ENCODE measurements around the gene IL17RD. TPM values are rescaled to one million over a fixed set of nuclear protein-coding genes. Genes with fewer than 3 reads are reported as not detected.

Gene IL17RD
- total RNA-seq, 1 donor from 2014 or later = 10.7 TPM

DNA sequence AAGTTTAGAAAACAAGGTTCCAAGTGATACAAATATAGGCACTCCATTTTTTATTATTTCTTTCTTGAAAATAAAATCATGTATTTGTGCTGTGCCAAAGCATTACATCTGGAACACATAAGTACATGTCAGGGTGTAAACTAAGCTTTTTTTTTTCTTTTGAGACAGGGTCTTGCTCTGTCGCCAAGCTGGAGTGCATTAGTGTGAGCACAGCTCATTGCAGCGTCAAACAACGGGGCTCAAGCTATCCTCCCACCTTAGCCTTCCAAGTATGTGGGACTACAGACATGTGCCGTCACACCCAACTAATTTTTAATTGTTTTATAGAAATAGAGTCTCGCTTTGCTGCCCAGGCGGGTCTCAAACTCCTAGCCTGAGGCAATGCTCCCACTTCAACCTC, 95.7 kb downstream of the IL17RD start:
- Mint-ChIP-seq H3K9me3 (ENCODE audit: unreplicated experiment) (no peaks in the 10 kb centered on the region), H3K36me3 (ENCODE audit: low read depth, unreplicated experiment) (no peaks in the 10 kb centered on the region), H3K4me3 (ENCODE audit: unreplicated experiment) (no peak overlapping the region), H3K27ac (ENCODE audit: unreplicated experiment) (no peak overlapping the region), H3K4me1 (ENCODE audit: unreplicated experiment) (no peaks in the 10 kb centered on the region), H3K27me3 (ENCODE audit: unreplicated experiment) (peaks cover 3% of the 10 kb centered on the region)
- no peak for TF ChIP-seq CTCF (IDR thresholded peaks at IDR 0.05; ENCODE audit: unreplicated experiment)
- DNase-seq (ENCODE audit: low spot score) = no peak

DNA sequence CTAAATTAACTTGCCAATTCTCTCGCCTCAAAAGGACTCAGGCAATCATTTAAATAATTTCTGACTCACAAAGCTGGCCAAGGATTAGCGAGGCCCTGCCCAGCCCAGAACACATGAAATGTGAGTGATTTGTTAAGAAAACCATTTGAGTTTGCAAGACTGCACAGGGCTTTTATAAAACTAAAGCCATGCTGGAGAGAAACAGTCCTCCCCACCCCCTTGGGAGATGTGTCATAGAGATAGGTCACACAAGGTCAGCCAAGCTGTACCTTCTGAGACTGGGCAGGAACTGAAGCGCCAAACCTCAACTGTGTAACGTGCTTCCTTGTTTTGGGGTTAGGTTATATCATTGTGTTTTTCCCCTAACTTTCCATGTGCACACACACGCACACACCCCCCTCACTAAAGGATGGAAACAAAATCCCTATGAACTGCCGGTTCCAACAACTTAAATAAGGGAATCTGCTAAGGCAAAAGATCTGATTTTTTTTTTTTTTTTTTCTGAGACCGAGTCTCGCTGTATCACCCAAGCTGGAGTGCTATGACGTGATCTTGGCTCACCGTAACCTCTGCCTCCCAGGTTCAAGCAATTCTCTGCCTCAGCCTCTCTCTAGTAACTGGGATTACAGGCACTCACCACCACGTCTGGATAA, 96.6 kb downstream of the IL17RD start:
- DNase-seq (ENCODE audit: low spot score) = no peak
- Mint-ChIP-seq H3K4me1 (ENCODE audit: unreplicated experiment) (peaks cover 2% of the 10 kb centered on the region), H3K4me3 (ENCODE audit: unreplicated experiment) (no peak overlapping the region), H3K27me3 (ENCODE audit: unreplicated experiment) (peaks cover 4% of the 10 kb centered on the region), H3K36me3 (ENCODE audit: low read depth, unreplicated experiment) (no peaks in the 10 kb centered on the region), H3K9me3 (ENCODE audit: unreplicated experiment) (no peaks in the 10 kb centered on the region), H3K27ac (ENCODE audit: unreplicated experiment) (no peak overlapping the region)
- TF ChIP-seq CTCF (IDR thresholded peaks at IDR 0.05; ENCODE audit: unreplicated experiment) = no peak

- TF ChIP-seq CTCF (IDR thresholded peaks at IDR 0.05; ENCODE audit: unreplicated experiment) = no peak
- no peak overlapping the region for H3K27ac Mint-ChIP-seq (ENCODE audit: unreplicated experiment)
- no peak for DNase-seq (ENCODE audit: low spot score)
- H3K36me3 Mint-ChIP-seq (ENCODE audit: low read depth, unreplicated experiment) = peaks cover 7% of the 10 kb centered on the region
- H3K4me1 Mint-ChIP-seq (ENCODE audit: unreplicated experiment) = peaks cover 10% of the 10 kb centered on the region
- H3K9me3 Mint-ChIP-seq (ENCODE audit: unreplicated experiment) = no peaks in the 10 kb centered on the region
- no peak overlapping the region for H3K4me3 Mint-ChIP-seq (ENCODE audit: unreplicated experiment)
- H3K27me3 Mint-ChIP-seq (ENCODE audit: unreplicated experiment) = peaks cover 8% of the 10 kb centered on the region
These were observed 98.7 kb downstream of the IL17RD start for GRCh38 chr3:57066471-57066870.

DNA sequence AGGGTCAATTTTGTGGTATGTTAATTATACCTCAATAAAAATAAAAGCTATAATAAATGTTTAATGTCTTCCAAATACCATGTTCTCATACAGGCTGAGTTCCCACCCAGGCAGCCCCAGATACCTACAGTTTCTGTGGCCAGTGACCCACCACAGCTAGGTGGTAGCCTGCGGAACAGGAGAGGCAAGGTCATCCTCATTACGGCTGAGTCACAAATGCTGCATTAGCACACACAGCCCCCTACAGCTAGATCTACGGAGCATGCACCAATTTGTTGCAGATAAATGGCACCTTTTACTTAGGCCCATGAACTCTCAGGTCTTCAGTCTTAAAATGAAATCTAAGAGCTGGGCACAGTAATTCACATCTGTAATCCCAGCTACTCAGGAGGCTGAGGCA, 99.6 kb downstream of the IL17RD start:
- Mint-ChIP-seq H3K9me3 (ENCODE audit: unreplicated experiment) (no peaks in the 10 kb centered on the region), H3K4me1 (ENCODE audit: unreplicated experiment) (peaks cover 14% of the 10 kb centered on the region), H3K27ac (ENCODE audit: unreplicated experiment) (no peak overlapping the region), H3K4me3 (ENCODE audit: unreplicated experiment) (no peak overlapping the region), H3K27me3 (ENCODE audit: unreplicated experiment) (peaks cover 8% of the 10 kb centered on the region), H3K36me3 (ENCODE audit: low read depth, unreplicated experiment) (peaks cover 7% of the 10 kb centered on the region)
- TF ChIP-seq CTCF (IDR thresholded peaks at IDR 0.05; ENCODE audit: unreplicated experiment) = no peak
- no peak for DNase-seq (ENCODE audit: low spot score)

- H3K36me3 Mint-ChIP-seq (ENCODE audit: low read depth, unreplicated experiment) = peaks cover 7% of the 10 kb centered on the region
- H3K27ac Mint-ChIP-seq (ENCODE audit: unreplicated experiment) = no peak overlapping the region
- H3K4me1 Mint-ChIP-seq (ENCODE audit: unreplicated experiment) = peaks cover 15% of the 10 kb centered on the region
- no peaks in the 10 kb centered on the region for H3K9me3 Mint-ChIP-seq (ENCODE audit: unreplicated experiment)
- no peak overlapping the region for H3K4me3 Mint-ChIP-seq (ENCODE audit: unreplicated experiment)
- H3K27me3 Mint-ChIP-seq (ENCODE audit: unreplicated experiment) = peaks cover 8% of the 10 kb centered on the region
- no peak for DNase-seq (ENCODE audit: low spot score)
- TF ChIP-seq CTCF (IDR thresholded peaks at IDR 0.05; ENCODE audit: unreplicated experiment) = no peak
These were observed 100.6 kb downstream of the IL17RD start for GRCh38 chr3:57064572-57064971.

All from endothelial cell (in vitro differentiated cells).